ENCODE measurements around the gene GUCA2A. TPM values are rescaled to one million over a fixed set of nuclear protein-coding genes. Genes with fewer than 3 reads are reported as not detected.

Gene GUCA2A
- polyA plus RNA-seq, 1 of the 3 experiments (the other 2 are of a cell fraction): not detected

- Histone ChIP-seq H3K9me2 (no peaks in the 10 kb centered on the region), H3K27me3 (ENCODE audit: insufficient read depth) (peaks cover 12% of the 10 kb centered on the region; the same call in 1 of the 2 replicates), H4K20me1 (ENCODE audit: insufficient read depth) (no peaks in the 10 kb centered on the region), H3F3A (replicated peaks; ENCODE audit: insufficient read depth) (no peaks in the 10 kb centered on the region), H3K4me1 (ENCODE audit: control insufficient read depth in 1 of 2, insufficient read depth in 2 of 2, low read depth in 1 of 2, low read length in 1 of 2) (no peaks in the 10 kb centered on the region), H3K36me3 (replicated peaks in 1 of 2; ENCODE audit: control insufficient read depth in 1 of 2, insufficient read depth in 2 of 2, low read length in 1 of 2) (no peaks in the 10 kb centered on the region), H2AFZ (ENCODE audit: low read depth) (no peak overlapping the region), H3K9ac (no peak overlapping the region), H3K27ac (ENCODE audit: low read depth in 2 of 2, low read length in 1 of 2) (no peak overlapping the region), H3K9me3 (no peaks in the 10 kb centered on the region), H3K4me2 (no peak overlapping the region), H3K4me3 (ENCODE audit: low read depth in 2 of 2, low read length in 1 of 2) (no peak overlapping the region), H3K79me2 (ENCODE audit: insufficient read depth) (no peaks in the 10 kb centered on the region)
- 83% methylated on average over 3 of the region's 3 CpGs for WGBS (ENCODE audit: low lambda C conversion rate)
- no peak for TF ChIP-seq EZH2phosphoT487 (IDR thresholded peaks at IDR 0.05; ENCODE audit: borderline replicate concordance, low read depth)
- no peak for TF ChIP-seq CHD2 (IDR thresholded peaks at IDR 0.05; ENCODE audit: low read length, partially characterized antibody)
- TF ChIP-seq GATA2 (CRISPR knock-in tag; IDR thresholded peaks at IDR 0.05): no peak
- no peak for TF ChIP-seq MEF2A (IDR thresholded peaks at IDR 0.05; ENCODE audit: borderline replicate concordance, low read depth)
- TF ChIP-seq IRF3 (IDR thresholded peaks at IDR 0.05; ENCODE audit: low read depth, low read length): no peak
- no peak for TF ChIP-seq FOXM1 (IDR thresholded peaks at IDR 0.05; ENCODE audit: low read depth)
- ChIA-PET CTCF (no interaction called here), POLR2A (no interaction called here)
- DNase-seq: no peak
These were observed 25.1 kb downstream of the GUCA2A start for GRCh38 chr1:42139444-42139843.

DNA sequence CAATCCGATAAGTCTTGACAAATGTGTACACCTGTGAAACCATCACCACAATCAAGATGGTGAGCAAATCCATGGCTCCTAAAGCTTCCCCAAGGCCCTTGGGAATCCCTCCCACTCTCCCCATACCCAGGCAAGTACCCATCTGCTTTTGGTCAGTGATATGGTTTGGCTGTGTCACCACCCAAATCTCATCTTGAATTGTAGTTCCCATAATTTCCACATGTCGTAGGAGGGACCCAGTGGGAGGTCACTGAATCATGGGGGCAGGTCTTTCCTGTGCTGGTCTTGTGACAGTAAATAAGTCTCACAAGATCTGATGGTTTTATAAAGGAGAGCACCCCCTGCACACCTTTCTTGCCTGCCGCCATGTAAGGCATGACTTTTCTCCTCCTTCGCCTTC, 26.0 kb downstream of the GUCA2A start:
- H3K27me3 ChIP-seq (ENCODE audit: insufficient read depth): peaks cover 12% of the 10 kb centered on the region; the same call in 1 of the 2 replicates
- POLR2A ChIA-PET: no interaction called here
- TF ChIP-seq ZBTB33 (IDR thresholded peaks at IDR 0.05; ENCODE audit: borderline replicate concordance, low read depth) (no peak), FOSL2 (IDR thresholded peaks at IDR 0.05; ENCODE audit: borderline replicate concordance, low read depth) (no peak), NFIC (IDR thresholded peaks at IDR 0.05; ENCODE audit: borderline replicate concordance) (no peak), JUND (IDR thresholded peaks at IDR 0.05) (no peak), ELF1 (IDR thresholded peaks at IDR 0.05) (no peak), RFX5 (IDR thresholded peaks at IDR 0.05; ENCODE audit: low read length) (no peak), MXI1 (IDR thresholded peaks at IDR 0.05; ENCODE audit: low read depth, low read length) (no peak), MEF2A (IDR thresholded peaks at IDR 0.05; ENCODE audit: borderline replicate concordance, low read depth) (no peak), SIN3A (IDR thresholded peaks at IDR 0.05; ENCODE audit: borderline replicate concordance, low read depth, low read length) (no peak), YY1 (IDR thresholded peaks at IDR 0.05; ENCODE audit: low read depth) (no peak), GABPA (IDR thresholded peaks at IDR 0.05; ENCODE audit: low read depth) (no peak), PBX3 (IDR thresholded peaks at IDR 0.05) (no peak), TAF1 (IDR thresholded peaks at IDR 0.05; ENCODE audit: borderline replicate concordance, low read depth, low read length) (no peak), CHD2 (IDR thresholded peaks at IDR 0.05; ENCODE audit: low read length, partially characterized antibody) (no peak)
- TF ChIP-seq, protein P1, sequence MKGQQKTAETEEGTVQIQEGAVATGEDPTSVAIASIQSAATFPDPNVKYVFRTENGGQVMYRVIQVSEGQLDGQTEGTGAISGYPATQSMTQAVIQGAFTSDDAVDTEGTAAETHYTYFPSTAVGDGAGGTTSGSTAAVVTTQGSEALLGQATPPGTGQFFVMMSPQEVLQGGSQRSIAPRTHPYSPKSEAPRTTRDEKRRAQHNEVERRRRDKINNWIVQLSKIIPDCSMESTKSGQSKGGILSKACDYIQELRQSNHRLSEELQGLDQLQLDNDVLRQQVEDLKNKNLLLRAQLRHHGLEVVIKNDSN (IDR thresholded peaks at IDR 0.05; ENCODE audit: borderline replicate concordance, low read depth): no peak
- no peaks in the 10 kb centered on the region for H3K9me3 ChIP-seq
- H3K27ac ChIP-seq (ENCODE audit: low read depth in 2 of 2, low read length in 1 of 2): no peak overlapping the region
- no peaks in the 10 kb centered on the region for H3F3A ChIP-seq (replicated peaks; ENCODE audit: insufficient read depth)
- H2AFZ ChIP-seq (ENCODE audit: low read depth): no peak overlapping the region
- no peak overlapping the region for H3K4me2 ChIP-seq
- H4K20me1 ChIP-seq (ENCODE audit: insufficient read depth): no peaks in the 10 kb centered on the region
- H3K4me1 ChIP-seq (ENCODE audit: control insufficient read depth in 1 of 2, insufficient read depth in 2 of 2, low read depth in 1 of 2, low read length in 1 of 2): no peaks in the 10 kb centered on the region
- H3K9me2 ChIP-seq: no peaks in the 10 kb centered on the region
- H3K79me2 ChIP-seq (ENCODE audit: insufficient read depth): no peaks in the 10 kb centered on the region
- H3K9ac ChIP-seq: no peak overlapping the region
- WGBS (ENCODE audit: low lambda C conversion rate): 78% methylated on average over 4 of the region's 4 CpGs
- no peak overlapping the region for H3K4me3 ChIP-seq (ENCODE audit: low read depth in 2 of 2, low read length in 1 of 2)
- no peak for DNase-seq
- no peaks in the 10 kb centered on the region for H3K36me3 ChIP-seq (replicated peaks in 1 of 2; ENCODE audit: control insufficient read depth in 1 of 2, insufficient read depth in 2 of 2, low read length in 1 of 2)
- CTCF ChIA-PET: interaction anchor here (1.9 to 4.3 kb wide), 2 partner anchors 9 to 35 kb away, joined by 13 to 15 read pairs; no protein-coding TSS in a partner anchor
